ENCODE measurements around the gene JADE3.

JADE3 gene

DNA sequence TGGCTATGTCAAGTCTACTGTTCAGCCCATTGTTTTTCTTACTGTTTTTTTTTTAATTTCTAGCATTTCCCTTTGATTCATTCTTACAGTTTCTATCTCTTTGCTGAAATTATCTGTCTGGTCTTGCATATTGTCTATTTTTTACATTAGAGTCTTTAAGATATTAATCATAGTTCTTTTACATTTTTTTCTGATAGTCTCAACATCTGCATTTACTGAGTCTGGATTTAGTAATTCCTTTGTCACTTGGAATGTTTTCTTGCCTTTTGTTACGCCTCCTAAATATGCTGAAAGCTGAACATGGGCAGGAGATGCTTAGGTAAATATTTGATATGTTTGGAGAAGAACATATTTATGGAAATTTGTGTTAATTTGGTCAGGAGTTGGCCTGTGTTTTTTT lies 10.4 kb downstream of the JADE3 start:
- DNase-seq (ENCODE audit: low spot score): no peak
- TF ChIP-seq, protein P1, sequence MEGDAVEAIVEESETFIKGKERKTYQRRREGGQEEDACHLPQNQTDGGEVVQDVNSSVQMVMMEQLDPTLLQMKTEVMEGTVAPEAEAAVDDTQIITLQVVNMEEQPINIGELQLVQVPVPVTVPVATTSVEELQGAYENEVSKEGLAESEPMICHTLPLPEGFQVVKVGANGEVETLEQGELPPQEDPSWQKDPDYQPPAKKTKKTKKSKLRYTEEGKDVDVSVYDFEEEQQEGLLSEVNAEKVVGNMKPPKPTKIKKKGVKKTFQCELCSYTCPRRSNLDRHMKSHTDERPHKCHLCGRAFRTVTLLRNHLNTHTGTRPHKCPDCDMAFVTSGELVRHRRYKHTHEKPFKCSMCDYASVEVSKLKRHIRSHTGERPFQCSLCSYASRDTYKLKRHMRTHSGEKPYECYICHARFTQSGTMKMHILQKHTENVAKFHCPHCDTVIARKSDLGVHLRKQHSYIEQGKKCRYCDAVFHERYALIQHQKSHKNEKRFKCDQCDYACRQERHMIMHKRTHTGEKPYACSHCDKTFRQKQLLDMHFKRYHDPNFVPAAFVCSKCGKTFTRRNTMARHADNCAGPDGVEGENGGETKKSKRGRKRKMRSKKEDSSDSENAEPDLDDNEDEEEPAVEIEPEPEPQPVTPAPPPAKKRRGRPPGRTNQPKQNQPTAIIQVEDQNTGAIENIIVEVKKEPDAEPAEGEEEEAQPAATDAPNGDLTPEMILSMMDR (IDR thresholded peaks at IDR 0.05; ENCODE audit: borderline replicate concordance, control extremely low read depth, extremely low read depth, insufficient read depth, missing control alignments): no peak
- in situ Hi-C loops (cut with MboI; ENCODE audit: low sequenced_read_pairs, unreplicated experiment): no loop called here

GRCh38 chrX:46927718-46928117 lies 15.5 kb downstream of the JADE3 start:
- in situ Hi-C loops (cut with MboI; ENCODE audit: low sequenced_read_pairs, unreplicated experiment): no loop called here
- TF ChIP-seq, protein P1 (IDR thresholded peaks at IDR 0.05; ENCODE audit: borderline replicate concordance, control extremely low read depth, extremely low read depth, insufficient read depth, missing control alignments): no peak
- DNase-seq (ENCODE audit: low spot score): no peak

DNA sequence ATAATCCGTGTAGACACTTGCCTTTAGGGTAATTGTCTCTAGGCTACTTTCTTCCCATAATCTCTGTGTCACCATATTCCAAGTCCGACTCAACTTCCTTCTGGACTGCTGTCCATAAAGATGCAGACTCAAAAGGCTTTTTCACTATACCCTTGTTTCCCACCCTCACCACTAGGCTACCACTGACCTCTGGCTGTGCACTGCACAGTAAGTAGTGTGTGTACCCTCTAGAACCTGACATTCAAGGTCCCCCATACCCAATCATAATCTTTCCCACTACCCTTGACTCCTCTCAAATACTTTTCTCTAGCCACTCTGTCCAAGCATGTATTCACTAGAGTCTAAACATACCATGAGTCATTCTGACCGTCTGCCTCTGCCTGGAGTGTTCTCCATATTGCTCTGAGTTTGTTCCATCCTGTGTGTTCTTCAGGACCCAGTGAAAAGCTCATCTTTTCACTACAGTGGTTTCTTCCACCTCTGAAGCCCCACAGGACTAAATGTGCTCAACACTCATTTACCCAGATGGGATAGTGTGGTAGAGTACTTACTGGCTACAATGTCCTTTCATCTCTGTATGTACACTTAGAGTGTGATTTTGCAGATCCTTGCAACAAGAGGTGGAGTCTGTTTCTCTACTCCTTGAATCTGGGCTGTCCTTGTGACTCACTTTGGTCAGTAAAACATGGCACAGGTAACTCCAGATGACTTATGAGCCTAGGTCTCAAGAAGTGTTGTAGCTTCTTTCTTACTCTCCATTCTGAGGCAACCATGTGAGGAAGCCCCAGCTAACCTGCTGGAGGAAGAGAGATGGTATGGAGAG lies 17.4 kb downstream of the JADE3 start:
- TF ChIP-seq, protein P1 (IDR thresholded peaks at IDR 0.05; ENCODE audit: borderline replicate concordance, control extremely low read depth, extremely low read depth, insufficient read depth, missing control alignments): no peak
- DNase-seq (ENCODE audit: low spot score): no peak
- in situ Hi-C loops (cut with MboI; ENCODE audit: low sequenced_read_pairs, unreplicated experiment): no loop called here

DNA sequence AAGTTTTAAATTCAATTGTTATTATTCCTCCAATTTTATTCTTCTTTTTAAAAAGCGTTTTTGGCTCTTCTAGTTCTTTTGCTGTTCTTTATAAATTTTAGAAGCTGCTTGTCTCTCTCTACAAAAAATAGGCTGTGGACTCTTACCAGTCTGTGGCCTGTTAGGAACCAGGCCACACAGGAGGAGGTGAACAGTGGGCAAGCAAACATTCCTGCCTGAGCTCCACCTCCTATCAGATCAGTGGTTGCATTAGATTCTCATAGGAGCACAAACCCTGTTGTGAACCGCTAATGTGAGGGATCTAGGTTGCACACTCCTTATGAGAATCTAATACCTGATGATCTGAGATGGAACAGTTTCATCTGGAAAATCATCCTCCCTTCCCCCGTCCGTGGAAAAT lies 23.1 kb downstream of the JADE3 start:
- in situ Hi-C loops (cut with MboI; ENCODE audit: low sequenced_read_pairs, unreplicated experiment): no loop called here
- TF ChIP-seq, protein P1 (IDR thresholded peaks at IDR 0.05; ENCODE audit: borderline replicate concordance, control extremely low read depth, extremely low read depth, insufficient read depth, missing control alignments): no peak
- no peak for DNase-seq (ENCODE audit: low spot score)

DNA sequence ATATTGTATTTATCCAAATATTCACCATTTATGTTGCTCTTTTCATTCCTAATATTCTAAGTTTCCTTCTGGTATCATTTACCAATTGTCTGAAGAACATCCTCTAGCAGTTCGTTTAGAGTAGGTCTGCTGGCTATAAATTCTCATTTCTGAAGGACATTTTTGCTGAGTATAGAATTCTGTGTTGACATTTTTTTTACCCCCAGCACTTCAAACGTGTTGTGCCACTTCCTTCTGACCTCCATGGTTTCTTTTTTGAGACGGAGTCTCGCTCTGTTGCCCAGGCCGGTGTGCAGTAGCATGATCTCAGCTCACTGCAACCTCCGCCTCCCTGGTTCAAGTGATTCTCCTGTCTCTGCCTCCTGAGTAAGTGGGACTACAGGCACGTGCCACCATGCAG lies 26.4 kb downstream of the JADE3 start:
- no peak for DNase-seq (ENCODE audit: low spot score)
- in situ Hi-C loops (cut with MboI; ENCODE audit: low sequenced_read_pairs, unreplicated experiment): no loop called here
- TF ChIP-seq, protein P1 (IDR thresholded peaks at IDR 0.05; ENCODE audit: borderline replicate concordance, control extremely low read depth, extremely low read depth, insufficient read depth, missing control alignments): no peak

GRCh38 chrX:46941341-46941740 lies 29.1 kb downstream of the JADE3 start:
- TF ChIP-seq, protein P1 (IDR thresholded peaks at IDR 0.05; ENCODE audit: borderline replicate concordance, control extremely low read depth, extremely low read depth, insufficient read depth, missing control alignments): no peak
- DNase-seq (ENCODE audit: low spot score): no peak
- in situ Hi-C loops (cut with MboI; ENCODE audit: low sequenced_read_pairs, unreplicated experiment): no loop called here

All from GM13976 (cell line).